GM18870 (cell line): Measurements from ENCODE around the gene PDIA3.
"Not testable (repeated sequence)": the region's sequence is repeated elsewhere in the genome, so short reads cannot be mapped to it uniquely, and the experiment has no call there.

Experiments
- ATAC-seq: cut with Tn5 transposase; IDR thresholded peaks from one replicate; pipeline ENCODE4 v1.9.1; 2021; ENCODE audit warnings: moderate library complexity; ENCODE audit not compliant: unreplicated experiment

Gene PDIA3

GRCh38 chr15:43746245-43746902 lies at the start of gene PDIA3:
TSS of gene PDIA3 (plus strand) at chr15:43746438. CDS start at chr15:43746540, 102 bp downstream.
- peak; percentile 33 for ATAC-seq

- no peak for ATAC-seq
Measured at GRCh38 chr15:43702174-43702573, 44.1 kb upstream of the PDIA3 start.

- ATAC-seq = no peak
Measured at GRCh38 chr15:43702701-43703424, 43.4 kb upstream of the PDIA3 start.

GRCh38 chr15:43710431-43711131 lies 35.7 kb upstream of the PDIA3 start:
- not testable (repeated sequence) for ATAC-seq

GRCh38 chr15:43723151-43723550 lies 23.1 kb upstream of the PDIA3 start:
- no peak for ATAC-seq

- ATAC-seq = not testable (repeated sequence)
Measured at GRCh38 chr15:43726306-43726705, 19.9 kb upstream of the PDIA3 start.

GRCh38 chr15:43728053-43728725 lies 18.0 kb upstream of the PDIA3 start:
- ATAC-seq = not testable (repeated sequence)

- ATAC-seq = peak; percentile 45
Measured at GRCh38 chr15:43735416-43735815, 10.8 kb upstream of the PDIA3 start.

- not testable (repeated sequence) for ATAC-seq
Measured at GRCh38 chr15:43746903-43747309, 668 bp downstream of the PDIA3 start.

GRCh38 chr15:43748376-43748775 lies 2.1 kb downstream of the PDIA3 start:
- ATAC-seq = no peak

- ATAC-seq = peak; percentile 56
Measured at GRCh38 chr15:43749690-43750345, 3.6 kb downstream of the PDIA3 start.

- ATAC-seq = no peak
Measured at GRCh38 chr15:43751885-43752284, 5.6 kb downstream of the PDIA3 start.

GRCh38 chr15:43762824-43763223 lies 16.6 kb downstream of the PDIA3 start:
- no peak for ATAC-seq

GRCh38 chr15:43763819-43764446 lies 17.7 kb downstream of the PDIA3 start:
- ATAC-seq = no peak

GRCh38 chr15:43769584-43770228 lies 23.5 kb downstream of the PDIA3 start:
- ATAC-seq = no peak

GRCh38 chr15:43771816-43772215 lies 25.6 kb downstream of the PDIA3 start:
- no peak for ATAC-seq

GRCh38 chr15:43772624-43773023 lies 26.4 kb downstream of the PDIA3 start:
- ATAC-seq = no peak

GRCh38 chr15:43774062-43774461 lies 27.8 kb downstream of the PDIA3 start:
- ATAC-seq = no peak

GRCh38 chr15:43775411-43775965 lies 29.2 kb downstream of the PDIA3 start:
- no peak for ATAC-seq
